ELF-1 (cell line): Measurements from ENCODE around the gene CHERP.
A peak's percentile ranks its signal among the peaks of the same experiment; 100 is the strongest.
"Not testable (repeated sequence)": the region's sequence is repeated elsewhere in the genome, so short reads cannot be mapped to it uniquely, and the experiment has no call there.

Experiments used
- DNase-seq: peaks from one replicate; pipeline ENCODE4 v3.0.0-alpha.2; 2016; ENCODE audit warnings: low read depth, low spot score

The CHERP gene

GRCh38 chr19:16476401-16476800 is 65.8 kb downstream of the CHERP start:
- DNase-seq: peak; percentile 49

- no peak for DNase-seq
These were observed 68.3 kb downstream of the CHERP start for GRCh38 chr19:16473875-16474392.

GRCh38 chr19:16472992-16473391 is 69.2 kb downstream of the CHERP start:
- DNase-seq: no peak

GRCh38 chr19:16472559-16472899 is 69.7 kb downstream of the CHERP start:
- not testable (repeated sequence) for DNase-seq

GRCh38 chr19:16470911-16471811 is 71.1 kb downstream of the CHERP start:
- DNase-seq: peak; percentile 29

- DNase-seq: no peak
These were observed 71.7 kb downstream of the CHERP start for GRCh38 chr19:16470541-16470910.
